GM19035 (cell line): ENCODE measurements around the gene ST6GALNAC6.
A peak's percentile ranks its signal among the peaks of the same experiment; 100 is the strongest.

ENCODE experiments used
- ATAC-seq: cut with Tn5 transposase; IDR thresholded peaks from one replicate; pipeline ENCODE4 v1.9.1; 2021; ENCODE audit not compliant: unreplicated experiment

The ST6GALNAC6 gene, protein sequence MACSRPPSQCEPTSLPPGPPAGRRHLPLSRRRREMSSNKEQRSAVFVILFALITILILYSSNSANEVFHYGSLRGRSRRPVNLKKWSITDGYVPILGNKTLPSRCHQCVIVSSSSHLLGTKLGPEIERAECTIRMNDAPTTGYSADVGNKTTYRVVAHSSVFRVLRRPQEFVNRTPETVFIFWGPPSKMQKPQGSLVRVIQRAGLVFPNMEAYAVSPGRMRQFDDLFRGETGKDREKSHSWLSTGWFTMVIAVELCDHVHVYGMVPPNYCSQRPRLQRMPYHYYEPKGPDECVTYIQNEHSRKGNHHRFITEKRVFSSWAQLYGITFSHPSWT

GRCh38 chr9:127899128-127899943 is at the start of gene ST6GALNAC6:
TSS of gene ST6GALNAC6 (minus strand) at chr9:127899603. CDS start at chr9:127897981, 1,622 bp downstream.
- ATAC-seq: peak; percentile 57

GRCh38 chr9:127947841-127948710 is 48.7 kb upstream of the ST6GALNAC6 start:
- no peak for ATAC-seq

DNA sequence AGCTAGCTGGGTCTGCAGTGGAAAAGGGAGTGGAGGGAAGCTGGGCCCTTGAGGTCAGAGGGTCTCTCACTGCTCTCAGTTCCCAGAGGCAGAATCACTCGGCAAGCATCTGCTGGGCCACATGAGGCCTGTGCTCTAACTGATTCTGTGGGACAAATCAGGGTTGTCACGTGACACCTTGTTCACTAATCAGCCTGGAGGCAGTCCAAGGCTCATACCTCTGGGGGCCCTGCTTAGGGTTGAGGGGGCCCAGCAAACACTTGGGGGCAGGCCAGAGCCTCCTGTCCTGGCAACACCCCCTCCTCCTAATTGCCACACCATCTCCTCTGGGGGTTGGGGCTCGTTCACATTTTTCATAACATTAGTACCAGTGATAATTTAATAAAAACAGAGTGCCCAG is 47.3 kb upstream of the ST6GALNAC6 start:
- no peak for ATAC-seq

DNA sequence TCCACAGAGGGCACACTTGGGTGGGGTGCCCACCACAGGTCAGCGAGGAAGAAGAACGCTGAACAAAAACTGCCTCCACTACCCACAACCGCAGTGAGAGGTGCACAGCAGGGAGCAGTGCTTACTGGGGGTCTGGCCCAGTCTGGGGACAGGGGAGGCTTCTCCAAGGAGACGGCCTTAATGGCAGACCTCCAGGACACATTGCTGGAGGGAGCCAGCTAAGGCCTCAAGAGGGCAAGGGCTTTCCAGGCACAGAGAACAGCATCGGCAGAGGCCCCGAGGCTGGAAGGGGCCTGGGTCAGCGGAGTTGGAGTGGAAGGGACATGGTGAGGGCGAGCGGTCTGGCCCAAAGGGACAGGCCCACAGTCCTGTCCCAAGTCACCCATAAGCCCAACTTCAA is 46.5 kb upstream of the ST6GALNAC6 start:
- ATAC-seq: no peak

DNA sequence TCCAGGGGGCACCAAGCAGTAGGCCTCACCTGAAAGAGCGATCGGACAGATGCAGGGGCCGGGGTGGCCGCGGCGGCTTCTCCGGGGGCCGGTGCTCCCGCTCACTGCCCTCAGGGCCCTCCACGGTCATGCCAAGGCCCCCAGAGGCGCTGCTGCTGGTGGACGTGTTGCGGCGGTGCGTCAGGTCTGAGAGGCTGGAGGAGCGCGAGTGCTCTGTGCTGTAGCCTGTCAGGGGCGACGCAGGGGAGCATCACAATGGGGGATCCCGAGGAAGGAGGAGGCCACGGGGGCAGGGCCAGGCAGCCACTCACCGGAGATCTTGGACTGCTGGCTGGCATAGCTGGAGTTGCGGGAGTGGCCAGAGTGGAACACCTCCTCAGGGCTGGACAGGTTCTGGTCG is 45.9 kb upstream of the ST6GALNAC6 start:
- ATAC-seq: no peak

- ATAC-seq: no peak
These were observed 45.3 kb upstream of the ST6GALNAC6 start for GRCh38 chr9:127944586-127945218.

DNA sequence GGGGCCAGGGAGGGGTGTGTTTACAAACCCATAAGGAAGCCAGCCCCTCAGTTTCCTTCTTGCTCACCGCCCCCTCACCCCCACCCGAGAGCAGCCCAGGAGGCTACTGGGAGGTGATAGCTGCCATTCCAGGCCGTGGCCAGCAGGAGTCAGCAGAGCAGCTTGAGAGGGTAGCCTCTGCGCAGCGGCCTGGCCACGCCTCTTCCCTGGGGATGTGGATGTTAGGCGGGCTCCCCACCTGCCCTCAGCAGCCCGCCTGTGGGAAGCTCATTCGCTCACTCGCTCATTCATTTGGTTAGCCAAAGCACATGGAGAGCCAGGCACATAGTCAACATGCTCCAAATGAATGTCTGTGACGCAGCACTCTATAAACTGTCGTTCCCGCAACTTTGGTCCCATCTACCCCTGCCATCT is 44.3 kb upstream of the ST6GALNAC6 start:
- ATAC-seq: no peak

DNA sequence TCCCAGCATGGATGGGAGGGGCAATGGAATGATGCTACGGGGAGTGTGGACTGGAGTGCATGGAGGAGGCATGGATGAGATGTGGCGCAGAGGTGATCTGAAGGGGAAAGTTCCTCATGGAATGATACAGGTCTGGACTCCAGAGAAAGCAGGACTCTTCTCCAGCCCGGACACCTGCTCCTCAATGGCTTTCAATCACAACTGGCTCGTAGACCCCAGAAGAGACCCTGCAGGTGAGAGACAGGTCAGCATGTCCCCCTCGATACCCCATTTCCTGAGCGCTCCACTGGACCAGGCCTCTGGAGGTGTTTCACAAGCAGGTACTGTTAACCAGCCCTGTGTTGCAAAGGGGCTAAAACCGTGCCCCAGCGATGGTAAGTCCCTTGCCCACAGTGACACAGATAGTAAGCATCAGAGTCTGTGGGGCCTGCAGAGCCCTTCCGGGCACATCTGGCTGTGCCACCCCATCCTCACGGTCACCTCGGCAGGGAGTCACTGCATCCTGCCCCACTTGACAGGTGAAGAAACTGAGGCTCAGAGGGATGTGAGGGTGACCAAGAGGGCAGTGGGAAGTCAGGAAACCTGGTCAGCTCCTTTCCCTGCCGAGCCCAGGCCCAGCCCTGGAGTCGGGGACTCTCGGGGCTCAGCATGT is 43.7 kb upstream of the ST6GALNAC6 start:
- no peak for ATAC-seq

- no peak for ATAC-seq
These were observed 43.0 kb upstream of the ST6GALNAC6 start for GRCh38 chr9:127942216-127943010.

- ATAC-seq: no peak
These were observed 42.5 kb upstream of the ST6GALNAC6 start for GRCh38 chr9:127941961-127942215.

DNA sequence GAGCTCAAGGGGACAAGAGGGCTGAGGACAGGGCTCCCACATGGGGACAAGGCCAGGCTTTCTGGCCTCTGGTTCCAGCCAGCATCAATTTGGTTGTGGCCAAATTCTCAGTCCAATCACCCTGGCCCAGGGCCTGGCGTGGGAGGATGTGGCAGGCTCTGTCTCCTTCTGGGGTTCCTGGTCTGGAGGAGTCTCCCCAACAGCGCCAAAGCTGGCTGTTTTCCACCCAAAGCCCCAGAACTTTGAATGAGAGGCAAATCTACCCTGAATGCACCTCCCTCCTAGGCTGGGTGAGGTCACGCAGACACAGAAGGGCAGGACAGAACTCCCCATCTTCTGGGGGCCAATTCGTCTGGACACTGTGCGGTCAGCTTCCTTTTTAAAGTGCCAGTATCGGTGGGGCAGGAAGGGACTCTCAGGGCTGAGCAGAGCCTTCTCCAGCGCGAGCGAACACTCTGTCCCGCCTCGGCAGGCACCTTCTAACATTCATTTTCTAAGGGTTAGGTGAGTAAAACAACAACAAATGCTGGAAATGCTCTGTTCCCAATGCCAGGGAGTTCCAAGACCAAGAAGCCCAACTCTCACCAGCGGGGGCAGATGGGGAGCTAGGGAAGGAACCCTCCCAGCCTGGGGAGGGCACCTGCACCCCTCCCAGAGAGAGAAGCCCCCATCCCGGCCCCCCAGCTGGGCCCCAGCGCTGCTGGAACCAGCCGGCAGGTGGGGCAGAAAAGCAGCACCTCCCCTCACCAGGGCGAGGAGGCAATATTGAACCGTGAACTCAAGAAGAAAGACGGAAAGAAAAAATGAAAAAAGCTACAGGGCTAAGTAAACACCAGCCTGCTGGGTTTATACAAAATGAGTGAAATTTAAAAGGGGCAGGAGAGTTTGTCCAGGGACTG is 41.9 kb upstream of the ST6GALNAC6 start:
- no peak for ATAC-seq

DNA sequence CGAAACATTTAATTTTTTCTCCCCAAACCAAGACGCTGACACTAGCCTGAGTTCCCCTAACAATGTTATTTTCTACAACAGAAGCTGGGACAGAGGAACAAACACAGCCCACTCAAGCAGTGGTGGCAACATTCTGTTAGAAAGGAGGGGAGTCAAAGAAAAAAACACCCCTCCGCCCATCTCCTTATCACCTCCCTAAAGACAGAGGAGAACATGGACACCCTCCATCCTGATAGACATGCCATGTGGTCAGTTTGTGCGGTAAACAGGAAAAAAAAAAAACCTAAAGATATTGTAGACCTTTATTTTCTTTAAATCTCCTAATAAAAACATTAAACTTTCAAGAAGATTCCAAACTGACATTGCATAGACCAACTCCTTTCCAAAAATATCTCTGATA is 41.2 kb upstream of the ST6GALNAC6 start:
- no peak for ATAC-seq

DNA sequence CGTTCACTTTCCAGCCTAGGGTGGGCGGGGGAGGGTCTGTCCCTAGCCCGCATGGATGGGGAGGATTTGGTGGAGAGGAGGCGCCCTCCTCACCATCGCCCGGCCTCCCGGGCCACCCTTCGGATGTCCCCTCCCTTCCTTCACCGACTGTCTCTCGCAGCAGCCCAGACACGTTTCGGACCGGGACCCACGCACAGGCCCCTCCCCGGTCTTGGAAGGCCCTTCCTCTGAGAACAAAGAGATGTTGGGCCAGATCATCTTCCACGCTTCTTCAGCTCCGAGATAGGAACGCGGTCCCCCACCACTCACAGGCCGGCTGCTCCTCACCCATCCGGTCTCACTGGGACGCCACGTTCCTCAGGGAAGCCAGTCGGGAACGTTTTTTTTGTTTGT is 38.9 kb upstream of the ST6GALNAC6 start:
- ATAC-seq: no peak

- ATAC-seq: peak; percentile 87
These were observed 38.2 kb upstream of the ST6GALNAC6 start, which contains the start of gene DPM2 for GRCh38 chr9:127937388-127938297. TSS of gene DPM2 (minus strand) at chr9:127937854. CDS start at chr9:127937820, 34 bp downstream.

GRCh38 chr9:127937056-127937387 is 37.6 kb upstream of the ST6GALNAC6 start:
- ATAC-seq: no peak

DNA sequence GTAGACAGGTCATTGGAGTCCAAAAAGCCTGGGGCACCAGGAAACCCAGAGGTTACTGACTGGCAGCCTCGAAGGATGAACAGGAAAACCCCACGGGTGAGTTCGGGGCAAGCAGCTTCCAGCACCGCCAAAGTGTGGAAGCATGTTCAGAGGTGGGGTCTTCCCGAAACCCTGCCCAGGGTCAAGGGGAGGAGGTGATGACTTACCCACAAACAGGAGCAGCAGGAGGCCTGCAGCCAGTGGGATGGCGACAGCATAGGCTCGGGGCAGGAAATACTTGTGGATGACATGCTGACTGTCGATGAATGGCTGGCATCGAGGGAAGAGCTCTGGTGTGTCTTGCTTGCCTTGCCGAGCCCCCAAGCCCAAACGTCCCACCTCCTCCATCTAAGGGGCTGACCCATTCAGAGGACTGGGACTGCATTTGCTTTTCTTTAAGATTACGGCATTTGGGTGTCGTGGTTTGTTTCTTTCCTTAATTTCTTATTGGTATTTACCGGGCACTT is 37.0 kb upstream of the ST6GALNAC6 start:
- no peak for ATAC-seq

GRCh38 chr9:127935765-127936221 is 36.4 kb upstream of the ST6GALNAC6 start:
- ATAC-seq: no peak
